HG02759 (cell line): ENCODE data around the gene FIBCD1.

Source experiments
- ATAC-seq: cut with Tn5 transposase; IDR thresholded peaks from one replicate; pipeline ENCODE4 v1.9.1; 2021; ENCODE audit warnings: mild to moderate bottlenecking, moderate library complexity; ENCODE audit not compliant: unreplicated experiment

Gene FIBCD1

GRCh38 chr9:130937146-130938076 lies 1.6 kb downstream of the FIBCD1 start:
- ATAC-seq = no peak

DNA sequence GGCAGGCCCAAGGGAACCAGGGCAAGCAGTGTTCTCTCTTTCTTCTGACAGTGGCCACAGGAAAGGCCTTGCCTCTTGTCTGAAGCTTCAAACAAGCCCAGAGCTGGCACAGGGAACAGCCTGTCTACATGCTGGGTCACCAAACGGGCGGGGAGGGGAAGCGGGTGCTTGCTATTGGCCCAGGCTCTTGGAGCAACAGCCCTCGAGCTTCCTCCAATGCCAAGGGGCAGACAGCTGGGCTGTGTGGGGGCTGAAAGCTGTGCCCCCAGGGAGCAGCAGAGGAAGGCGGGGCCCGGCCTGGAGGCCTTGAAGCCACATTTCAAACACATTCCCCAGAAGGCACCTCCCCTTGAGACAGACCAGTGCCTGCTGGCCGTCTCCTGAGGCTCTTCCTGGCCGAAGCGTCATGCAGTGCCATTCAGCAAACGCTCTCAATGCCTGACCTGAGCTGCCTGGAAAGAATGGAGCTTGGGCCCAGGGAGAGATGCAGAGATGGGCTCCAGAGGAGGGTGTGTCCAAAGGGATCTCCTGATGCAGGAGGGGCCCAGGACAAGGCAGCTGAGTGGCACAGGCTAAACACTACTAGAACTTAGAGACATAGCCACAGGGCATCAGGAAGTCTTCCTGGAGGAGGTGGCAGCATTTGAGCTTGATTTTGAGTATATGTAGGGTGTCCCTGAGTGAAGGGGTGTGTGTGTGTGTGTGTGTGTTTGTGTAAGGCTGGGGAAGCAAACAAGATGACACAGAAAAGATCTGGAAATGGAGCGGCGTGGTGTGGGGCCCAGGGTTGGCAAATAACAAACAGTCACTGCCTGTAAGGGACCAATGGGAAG lies 2.5 kb downstream of the FIBCD1 start:
- ATAC-seq = no peak

DNA sequence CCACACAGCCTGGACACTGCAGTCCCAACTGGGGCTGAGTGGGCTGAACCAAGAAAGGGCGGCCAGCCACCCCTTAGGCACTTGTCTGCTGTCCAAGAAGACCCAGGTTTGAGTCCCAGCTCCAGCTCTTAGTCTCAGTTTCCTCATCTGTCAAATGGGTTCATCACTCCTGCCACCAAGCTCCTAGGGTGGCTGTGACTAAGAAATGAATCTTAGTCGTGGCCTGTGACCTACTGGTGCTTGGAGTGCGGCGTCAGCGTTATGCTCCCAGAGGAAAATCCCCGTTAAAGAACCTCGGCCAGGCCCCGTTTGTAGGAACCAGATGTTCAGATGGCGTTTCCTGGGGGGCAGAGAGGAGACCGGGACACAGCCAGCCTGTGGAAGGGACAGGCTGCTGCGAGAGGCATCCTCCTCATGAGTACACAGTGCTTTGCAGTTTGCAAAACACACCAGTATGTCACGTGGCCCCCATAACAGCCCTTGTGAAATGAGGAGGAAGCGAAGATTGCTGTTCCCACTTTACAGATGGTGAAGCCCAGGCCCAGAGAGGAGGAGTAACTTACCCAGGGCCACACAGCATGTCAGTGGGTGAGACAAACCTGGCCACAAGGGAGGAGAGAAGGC lies 3.3 kb downstream of the FIBCD1 start:
- ATAC-seq = no peak

- ATAC-seq = no peak
Measured at GRCh38 chr9:130934702-130935647, 4.1 kb downstream of the FIBCD1 start.

DNA sequence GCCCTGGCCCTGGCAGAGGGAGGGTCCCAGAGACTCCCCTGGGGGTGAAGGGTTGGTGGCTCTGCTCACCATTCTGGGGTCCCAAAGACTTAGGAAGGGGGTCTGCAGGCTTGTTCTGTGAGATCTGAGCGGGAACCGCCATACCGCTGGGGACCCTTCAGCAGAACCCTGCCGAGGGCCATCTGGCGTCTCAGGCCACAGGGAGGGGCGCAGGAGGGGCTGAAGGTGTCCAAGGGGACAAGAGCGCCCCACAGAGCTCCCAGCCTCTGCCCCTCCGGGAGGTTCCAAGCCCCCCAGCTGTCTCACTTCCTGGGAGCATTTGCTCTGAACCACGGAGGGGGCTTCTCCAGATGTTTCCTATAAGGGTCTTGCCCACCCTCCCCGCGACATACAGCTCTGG lies 4.8 kb downstream of the FIBCD1 start:
- ATAC-seq = no peak

- no peak for ATAC-seq
Measured at GRCh38 chr9:130933114-130934046, 5.7 kb downstream of the FIBCD1 start.

GRCh38 chr9:130932255-130933079 lies 6.6 kb downstream of the FIBCD1 start:
- no peak for ATAC-seq

- ATAC-seq = peak; percentile 50
Measured at GRCh38 chr9:130931508-130932254, 7.4 kb downstream of the FIBCD1 start.

DNA sequence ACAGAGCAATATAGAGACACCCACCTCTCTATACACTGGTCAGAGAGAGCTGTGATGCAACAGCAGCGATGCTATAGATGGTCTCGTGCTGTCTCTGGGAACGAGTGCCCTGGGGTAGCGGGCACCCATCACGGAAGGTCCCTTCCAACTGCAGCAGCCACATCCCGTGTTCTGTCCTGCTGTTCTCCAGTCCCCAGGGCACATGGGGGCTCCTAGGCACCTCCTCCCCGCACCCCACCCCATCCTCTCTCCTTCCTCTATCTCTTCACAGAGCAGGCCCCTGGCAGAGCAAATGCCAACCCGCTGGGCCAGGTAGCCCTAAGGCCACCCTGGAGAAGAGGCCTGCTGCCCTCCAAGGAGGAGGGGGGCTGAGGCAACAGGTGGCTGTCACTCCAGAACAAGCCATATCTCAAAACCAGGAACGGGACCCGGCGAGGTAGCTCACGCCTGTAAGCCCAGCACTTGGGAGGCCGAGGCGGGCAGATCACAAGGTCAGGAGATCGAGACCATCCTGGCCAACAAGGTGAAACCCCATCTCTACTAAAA lies 8.2 kb downstream of the FIBCD1 start:
- ATAC-seq = no peak

DNA sequence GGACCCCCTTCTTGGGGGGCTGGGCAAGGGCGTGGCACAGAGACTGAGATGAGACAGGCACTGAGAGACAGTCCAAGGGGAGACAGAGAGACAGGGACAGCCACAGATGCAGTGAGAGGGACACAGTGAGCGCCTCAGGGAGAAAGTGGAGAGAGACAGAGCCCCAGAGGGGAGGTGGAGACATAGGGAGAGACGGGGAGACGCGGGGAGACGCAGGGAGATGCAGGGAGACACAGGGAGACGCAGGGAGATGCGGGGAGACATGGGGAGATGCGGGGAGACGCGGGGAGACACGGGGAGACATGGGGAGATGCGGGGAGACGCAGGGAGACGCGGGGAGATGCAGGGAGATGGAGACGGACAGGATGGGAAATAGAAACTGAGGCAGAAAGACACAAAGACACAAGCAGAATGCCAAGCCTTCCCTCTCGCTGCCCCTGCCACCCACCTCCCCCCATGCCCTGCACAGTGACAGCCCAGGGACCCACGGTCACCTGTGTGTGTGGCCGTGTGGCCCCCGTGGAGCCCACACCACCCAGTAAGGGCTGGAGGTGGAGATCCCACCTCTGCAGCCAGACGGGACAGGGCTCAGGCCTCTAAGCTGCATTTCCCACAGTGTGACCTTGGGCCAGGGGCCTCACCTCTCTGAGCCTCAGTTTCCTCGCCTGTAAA lies 8.8 kb downstream of the FIBCD1 start:
- no peak for ATAC-seq

DNA sequence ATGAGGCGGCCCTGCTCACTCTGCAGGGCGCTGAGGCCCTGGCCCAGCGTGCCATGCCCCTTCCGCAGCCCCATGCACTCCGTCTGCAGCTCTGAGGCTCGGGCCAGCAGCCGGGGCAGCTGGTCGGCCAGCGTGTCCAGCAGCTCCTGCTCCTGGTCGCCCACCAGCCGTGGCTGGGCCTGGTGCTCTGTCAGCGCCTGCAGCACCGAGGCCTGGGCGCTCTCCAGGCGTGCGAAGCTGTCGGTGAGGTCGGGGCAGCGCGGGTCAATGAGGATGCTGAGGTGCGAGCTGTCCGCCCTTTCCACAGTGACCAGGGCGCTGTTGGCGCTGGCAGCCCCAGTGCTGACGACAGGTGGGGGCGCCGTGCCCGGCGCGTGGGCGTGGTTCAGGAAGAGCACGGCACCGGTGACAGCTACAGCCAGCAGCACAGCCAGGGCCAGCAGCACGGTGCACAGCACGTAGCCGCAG lies 9.4 kb downstream of the FIBCD1 start:
- no peak for ATAC-seq

GRCh38 chr9:130927995-130928900 lies 10.8 kb downstream of the FIBCD1 start:
- ATAC-seq = no peak

DNA sequence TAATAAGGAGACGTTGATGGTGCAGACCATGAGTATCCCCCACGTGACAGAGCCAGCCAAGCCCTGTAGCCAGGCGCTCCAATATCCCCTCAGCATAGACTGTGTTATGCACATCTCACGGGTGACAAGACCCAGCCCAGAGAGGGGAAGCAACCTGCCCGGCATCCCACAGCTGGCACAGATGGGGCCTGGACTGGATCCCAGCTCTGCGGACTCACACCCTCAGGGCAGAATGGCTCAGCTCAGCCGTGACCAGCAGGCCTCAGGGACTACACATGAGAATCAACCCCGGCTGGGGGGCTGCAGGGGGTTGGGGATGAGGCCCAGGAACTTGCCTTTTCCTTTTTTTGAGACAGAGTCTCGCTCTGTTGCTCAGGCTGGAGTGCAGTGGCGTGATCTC lies 11.7 kb downstream of the FIBCD1 start:
- ATAC-seq = no peak

- ATAC-seq = no peak
Measured at GRCh38 chr9:130925050-130925678, 13.9 kb downstream of the FIBCD1 start.

DNA sequence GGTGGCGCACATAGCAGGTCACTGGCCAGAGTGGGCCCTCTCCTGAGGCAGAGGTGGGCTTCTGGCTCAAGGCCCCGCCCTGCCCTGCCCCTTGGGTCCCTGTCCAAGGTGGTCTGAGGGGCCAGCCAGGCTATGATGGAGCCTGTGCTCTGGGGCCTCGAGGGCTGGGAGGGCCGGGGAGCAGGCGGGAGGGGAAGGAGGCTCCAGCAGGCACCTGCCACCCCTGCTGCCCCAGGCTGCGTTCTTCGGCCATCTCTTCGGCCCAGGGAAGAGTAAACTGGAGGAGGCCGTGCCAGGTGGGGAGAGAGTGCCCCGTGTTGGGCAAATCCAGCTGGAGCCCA lies 14.6 kb downstream of the FIBCD1 start:
- no peak for ATAC-seq
